H9 (cell line): ENCODE data around the gene TMEM119. TPM values are rescaled to one million over a fixed set of nuclear protein-coding genes. Genes with fewer than 3 reads are reported as not detected.

Experiments used
- DNase-seq: peaks from one replicate; pipeline ENCODE4 v3.0.0-alpha.2; 2017
- H2AFZ ChIP-seq: one replicate; pipeline ENCODE4 v1.6.1; 2013; ENCODE audit warnings: mild to moderate bottlenecking, low read length, control low read depth, moderate library complexity
- H2AK5ac ChIP-seq: 2 replicates; pipeline ENCODE4 v1.6.1; 2013; ENCODE audit warnings: low read length, control low read depth, mixed read lengths; ENCODE audit not compliant: insufficient read length
- H2BK120ac ChIP-seq: one replicate; pipeline ENCODE4 v1.6.1; 2013; ENCODE audit warnings: low read depth, mild to moderate bottlenecking, low read length, control low read depth, inconsistent platforms; ENCODE audit not compliant: poor library complexity, severe bottlenecking
- H2BK12ac ChIP-seq: 2 replicates; pipeline ENCODE4 v1.6.1; 2013; ENCODE audit warnings: low read length, control low read depth, mixed read lengths, low read depth; ENCODE audit not compliant: insufficient read length
- H2BK15ac ChIP-seq: 2 replicates; pipeline ENCODE4 v1.6.1; 2013; ENCODE audit warnings: low read depth, low read length, control low read depth
- H2BK20ac ChIP-seq: one replicate; pipeline ENCODE4 v1.6.1; 2013; ENCODE audit warnings: low read depth, mild to moderate bottlenecking, low read length, control low read depth, inconsistent platforms; ENCODE audit not compliant: poor library complexity, severe bottlenecking
- H2BK5ac ChIP-seq: 2 replicates; pipeline ENCODE4 v1.6.1; 2013; ENCODE audit warnings: low read length, control low read depth, mixed read lengths; ENCODE audit not compliant: insufficient read length
- H3K14ac ChIP-seq: 2 replicates; pipeline ENCODE4 v1.6.1; 2013; ENCODE audit warnings: low read length, control low read depth; ENCODE audit not compliant: insufficient read depth
- H3K18ac ChIP-seq: 2 replicates; pipeline ENCODE4 v1.6.1; 2013; ENCODE audit warnings: low read depth, mild to moderate bottlenecking, mixed read lengths, low read length, control low read depth; ENCODE audit not compliant: insufficient read length
- H3K23ac ChIP-seq: 2 replicates; pipeline ENCODE4 v1.6.1; 2013; ENCODE audit warnings: low read length, control low read depth, mixed read lengths, low read depth; ENCODE audit not compliant: insufficient read length
- H3K23me2 ChIP-seq: 2 replicates; pipeline ENCODE4 v1.6.1; 2013; ENCODE audit warnings: low read depth, mild to moderate bottlenecking, mixed read lengths, low read length, control low read depth; ENCODE audit not compliant: insufficient read length, poor library complexity, severe bottlenecking
- H3K27ac ChIP-seq: 2 replicates; pipeline ENCODE4 v1.5.1; 2013; ENCODE audit warnings: low read length, control low read depth, mixed read lengths, low read depth; ENCODE audit not compliant: insufficient read length
- H3K27me3 ChIP-seq: 2 replicates; pipeline ENCODE4 v1.6.1; 2013; ENCODE audit warnings: low read length, control low read depth, inconsistent platforms; ENCODE audit not compliant: insufficient read depth
- H3K4ac ChIP-seq: 2 replicates; pipeline ENCODE4 v1.6.1; 2013; ENCODE audit warnings: low read depth, mild to moderate bottlenecking, control low read depth, inconsistent platforms, low read length, moderate library complexity
- H3K4me1 ChIP-seq: 2 replicates; pipeline ENCODE4 v1.6.1; 2013; ENCODE audit warnings: low read length, control low read depth, inconsistent platforms; ENCODE audit not compliant: insufficient read depth
- H3K4me2 ChIP-seq: 2 replicates; pipeline ENCODE4 v1.6.1; 2013; ENCODE audit warnings: low read length, control low read depth, mixed read lengths; ENCODE audit not compliant: insufficient read length, insufficient read depth
- H3K56ac ChIP-seq: 2 replicates; pipeline ENCODE4 v1.6.1; 2013; ENCODE audit warnings: low read depth, mild to moderate bottlenecking, mixed read lengths, low read length, control low read depth; ENCODE audit not compliant: insufficient read length
- H3K79me1 ChIP-seq: 2 replicates; pipeline ENCODE4 v1.6.1; 2013; ENCODE audit warnings: low read depth, mild to moderate bottlenecking, moderate library complexity, low read length, control low read depth, inconsistent platforms; ENCODE audit not compliant: insufficient read depth, poor library complexity, severe bottlenecking
- H3K79me2 ChIP-seq: 2 replicates; pipeline ENCODE4 v1.6.1; 2013; ENCODE audit warnings: low read length, control low read depth, inconsistent platforms; ENCODE audit not compliant: insufficient read depth
- H3K9ac ChIP-seq: 2 replicates; pipeline ENCODE4 v1.6.1; 2013; ENCODE audit warnings: low read length, control low read depth, mixed read lengths; ENCODE audit not compliant: insufficient read length; ENCODE audit errors: extremely low read depth
- H3K9me3 ChIP-seq: one replicate; pipeline ENCODE4 v1.6.1; 2013; ENCODE audit warnings: low read depth, low read length, inconsistent platforms; ENCODE audit not compliant: control insufficient read depth
- H3T11ph ChIP-seq: one replicate; pipeline ENCODE4 v1.6.1; 2013; ENCODE audit warnings: mild to moderate bottlenecking, low read length, control low read depth, inconsistent platforms
- H4K20me1 ChIP-seq: one replicate; pipeline ENCODE4 v1.6.1; 2013; ENCODE audit not compliant: control insufficient read depth, insufficient read length, insufficient read depth
- H4K5ac ChIP-seq: 2 replicates; pipeline ENCODE4 v1.6.1; 2013; ENCODE audit warnings: low read depth, mild to moderate bottlenecking, mixed read lengths, low read length, control low read depth; ENCODE audit not compliant: insufficient read length
- H4K8ac ChIP-seq: replicated peaks from 2 replicates; pipeline ENCODE4 v1.6.1; 2013; ENCODE audit warnings: low read length, control low read depth, mixed read lengths, low read depth; ENCODE audit not compliant: insufficient read length
- H4K91ac ChIP-seq: 2 replicates; pipeline ENCODE4 v1.6.1; 2013; ENCODE audit warnings: low read depth, mild to moderate bottlenecking, moderate library complexity, mixed read lengths, low read length, control low read depth; ENCODE audit not compliant: insufficient read length
- H3K27ac Mint-ChIP-seq, 3 experiments: 2 replicates in 2 of 3; 3 replicates in 1 of 3; pipeline ENCODE4 v1.8.0; 2020 to 2021; ENCODE audit warnings: mixed read lengths in 3 of 3, mild to moderate bottlenecking in 1 of 3, moderate library complexity in 1 of 3
- H3K27me3 Mint-ChIP-seq: 2 replicates; pipeline ENCODE4 v1.8.0; 2021; ENCODE audit warnings: low read depth, mild to moderate bottlenecking, moderate library complexity, mixed read lengths
- H3K36me3 Mint-ChIP-seq, 3 experiments: 2 replicates in 2 of 3; 3 replicates in 1 of 3; pipeline ENCODE4 v1.8.0; 2020 to 2021; ENCODE audit warnings: low read depth in 3 of 3, mixed read lengths in 3 of 3; ENCODE audit not compliant: insufficient read depth in 1 of 3
- H3K4me1 Mint-ChIP-seq, 2 experiments: 2 replicates each; pipeline ENCODE4 v1.8.0; 2020; ENCODE audit warnings: mixed read lengths in 2 of 2
- H3K4me3 Mint-ChIP-seq, 2 experiments: 2 replicates in 1 of 2; 3 replicates in 1 of 2; pipeline ENCODE4 v1.8.0; 2020 to 2021; ENCODE audit warnings: mild to moderate bottlenecking in 2 of 2, mixed read lengths in 2 of 2, moderate library complexity in 1 of 2
- H3K9me3 Mint-ChIP-seq, 2 experiments: 2 replicates in 1 of 2; 3 replicates in 1 of 2; pipeline ENCODE4 v1.8.0; 2020; ENCODE audit warnings: mild to moderate bottlenecking in 2 of 2, mixed read lengths in 2 of 2, moderate library complexity in 1 of 2
- CTCF ChIP-seq: fragments of 200-600 bp; sonication (generic); conservative IDR thresholded peaks from 3 replicates; pipeline ENCODE4 v1.8.0; 2021; ENCODE audit warnings: antibody characterized with exemption, mild to moderate bottlenecking
- WGBS: extraction: QIAGEN DNeasy Blood & Tissue Kit; methylation state at CpG from one replicate; pipeline ENCODE4 v1.1.7; 2013; ENCODE audit warnings: missing lambda C conversion rate, low lambda C conversion rate, mixed read lengths; ENCODE audit not compliant: insufficient read length; ENCODE audit errors: extremely low coverage; 5-methylcytosine and 5-hydroxymethylcytosine counted together
- total RNA-seq: library from RNA; stranded (reverse); gene quantifications from 2 replicates; pipeline ENCODE4 v1.2.1, GENCODE V29; 2021

The TMEM119 gene
- total RNA-seq, 1 experiment from 2014 or later = not detected

GRCh38 chr12:108572166-108572790, 25.6 kb downstream of the TMEM119 start:
- Mint-ChIP-seq H3K4me1 (no peaks in the 10 kb centered on the region), H3K4me3 (no peak overlapping the region), H3K27me3 (peaks cover 2% of the 10 kb centered on the region; the same call in 1 of the 2 replicates), H3K9me3 (no peaks in the 10 kb centered on the region; a peak in 1 of 5 replicates), H3K27ac (no peak overlapping the region; a peak in 1 of 7 replicates), H3K36me3 (peaks cover 7 to 21% (median 18%) of the 10 kb centered on the region in 3 experiments; a peak in 6 of 7 replicates)
- Histone ChIP-seq H3K23me2 (no peaks in the 10 kb centered on the region), H3K79me1 (no peaks in the 10 kb centered on the region), H2AFZ (no peak overlapping the region), H3K9me3 (no peaks in the 10 kb centered on the region), H3K4ac (no peak overlapping the region), H4K20me1 (no peaks in the 10 kb centered on the region), H4K5ac (no peak overlapping the region), H3K27me3 (no peaks in the 10 kb centered on the region), H3T11ph (no peak overlapping the region), H2BK15ac (no peak overlapping the region), H3K4me1 (no peaks in the 10 kb centered on the region), H2BK5ac (no peak overlapping the region), H3K14ac (no peak overlapping the region), H3K79me2 (no peaks in the 10 kb centered on the region), H3K27ac (no peak overlapping the region), H3K9ac (no peak overlapping the region), H4K8ac (no peak overlapping the region), H2AK5ac (no peak overlapping the region), H3K23ac (no peak overlapping the region), H2BK12ac (no peak overlapping the region), H2BK20ac (no peak overlapping the region), H3K18ac (no peak overlapping the region), H4K91ac (no peak overlapping the region), H2BK120ac (no peak overlapping the region), H3K56ac (no peak overlapping the region), H3K4me2 (no peak overlapping the region)
- WGBS = no CpG with 5 or more reads among the region's 8 CpGs
- TF ChIP-seq CTCF = no peak
- DNase-seq = no peak
